Midbrain (tissue), 1 donor: ENCODE results near the gene CPNE4.
A peak's percentile ranks its signal among the peaks of the same experiment; 100 is the strongest.
"Not testable (repeated sequence)": the region's sequence is repeated elsewhere in the genome, so short reads cannot be mapped to it uniquely, and the experiment has no call there.

Experiments
- DNase-seq: peaks from one replicate; lab custom pipeline; 2025; lab: John Stamatoyannopoulos, UW

CPNE4 gene

GRCh38 chr3:132016061-132017041 lies 18.5 kb downstream of the CPNE4 start:
- DNase-seq: no peak

DNA sequence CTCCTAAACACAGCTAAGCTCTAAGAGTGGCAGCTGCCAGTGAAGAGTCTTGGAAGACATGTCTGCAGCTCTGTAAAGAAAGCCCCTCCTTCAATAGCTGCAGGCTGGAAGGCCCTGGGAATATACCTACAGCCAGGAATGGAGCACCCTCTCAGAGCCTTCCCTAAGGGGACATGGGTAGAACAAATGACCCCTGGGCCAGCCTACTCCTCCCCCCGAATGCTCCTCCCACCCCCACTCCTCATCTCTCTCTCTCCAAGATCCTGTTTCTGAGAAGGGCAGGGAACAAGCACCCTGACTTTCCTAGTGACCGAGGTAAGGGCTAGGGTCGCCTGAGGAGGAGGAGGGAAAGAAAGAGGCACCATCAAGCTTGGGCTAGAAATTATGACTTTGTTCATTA lies 20.7 kb downstream of the CPNE4 start:
- no peak for DNase-seq

DNA sequence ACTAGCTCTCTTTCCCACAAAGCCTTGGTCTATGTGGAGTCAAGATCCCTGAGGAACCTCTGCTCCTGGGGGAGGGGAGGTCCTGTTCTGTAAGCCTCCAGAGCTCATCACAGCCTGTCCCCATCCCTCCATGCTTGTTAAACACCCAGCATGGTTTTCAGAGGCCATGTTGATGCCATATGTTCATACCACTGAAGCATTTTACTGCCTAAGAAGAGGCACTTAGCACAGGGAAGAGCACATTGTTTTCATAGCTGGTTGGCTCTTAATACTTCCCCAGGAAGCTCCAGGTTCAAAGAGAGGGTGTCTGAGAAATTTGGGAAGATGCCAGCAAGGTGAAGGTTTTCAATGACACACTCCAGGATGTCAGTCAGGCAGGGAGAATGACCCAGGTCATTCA lies 25.6 kb downstream of the CPNE4 start:
- DNase-seq: no peak

DNA sequence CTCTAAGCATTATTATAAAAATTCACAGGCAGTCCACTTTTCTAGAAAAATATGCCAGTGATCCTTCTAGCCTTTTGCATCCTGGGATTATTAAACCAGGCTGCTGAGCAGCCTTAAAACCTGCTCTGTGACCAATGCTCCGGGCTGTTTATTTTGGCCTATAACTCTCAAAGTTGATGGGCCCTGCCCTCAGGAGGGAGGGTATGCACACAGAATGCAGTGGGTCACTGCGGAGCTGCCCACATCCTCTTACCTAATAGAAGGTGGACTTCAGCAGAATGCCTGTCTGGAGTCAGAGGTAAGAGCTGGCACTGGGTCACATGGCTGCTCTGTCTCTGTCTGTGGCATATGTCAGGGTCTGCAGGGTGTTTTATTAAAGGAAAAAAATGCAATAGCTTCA lies 26.0 kb downstream of the CPNE4 start:
- DNase-seq: no peak

DNA sequence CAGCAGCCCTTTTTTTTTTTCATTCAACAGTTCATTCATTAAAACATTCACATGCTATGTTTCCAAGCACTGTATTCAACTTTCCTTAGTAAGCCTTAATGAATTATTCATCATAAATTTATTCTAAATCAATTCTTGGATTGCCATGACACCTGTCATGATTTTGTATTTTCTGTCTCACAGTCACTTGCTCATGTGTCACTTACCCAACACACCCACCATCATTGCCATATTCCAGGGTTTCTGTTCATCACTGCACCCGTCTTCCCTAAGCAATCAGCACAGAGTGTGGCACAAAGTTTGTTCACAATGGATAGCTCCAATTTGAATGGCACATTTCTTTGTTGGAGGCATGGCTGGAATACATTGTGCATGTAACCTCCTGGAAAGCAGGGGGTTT lies 27.2 kb downstream of the CPNE4 start:
- DNase-seq: no peak

DNA sequence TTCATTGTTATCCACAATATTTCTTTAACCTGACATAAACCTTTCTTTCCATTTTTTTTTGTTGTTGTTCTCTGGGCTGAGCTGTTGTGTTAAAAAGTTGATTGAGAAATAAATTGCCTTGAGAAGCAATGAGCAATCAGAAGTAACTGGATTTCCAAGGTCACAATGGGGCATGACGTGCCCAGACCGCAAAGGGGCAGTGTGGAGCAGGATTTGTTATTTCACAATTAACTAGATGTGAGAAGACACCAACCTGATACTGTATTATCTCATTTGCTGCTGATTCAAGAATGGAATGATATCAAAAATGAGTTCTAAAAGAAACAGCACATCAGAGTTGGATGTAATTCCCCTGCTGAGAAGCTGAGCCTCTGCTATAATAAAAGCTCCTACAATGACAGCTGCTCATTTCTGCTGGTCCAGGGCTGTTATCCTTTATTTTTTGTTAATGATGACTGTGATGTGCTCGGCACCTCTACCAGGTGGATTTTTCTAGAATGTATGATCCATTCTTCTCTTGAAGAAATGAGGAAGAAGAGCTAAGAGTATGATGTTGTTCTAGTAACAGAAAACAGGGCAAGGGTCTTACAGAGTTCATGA lies 28.1 kb downstream of the CPNE4 start:
- DNase-seq: peak; percentile 15

DNA sequence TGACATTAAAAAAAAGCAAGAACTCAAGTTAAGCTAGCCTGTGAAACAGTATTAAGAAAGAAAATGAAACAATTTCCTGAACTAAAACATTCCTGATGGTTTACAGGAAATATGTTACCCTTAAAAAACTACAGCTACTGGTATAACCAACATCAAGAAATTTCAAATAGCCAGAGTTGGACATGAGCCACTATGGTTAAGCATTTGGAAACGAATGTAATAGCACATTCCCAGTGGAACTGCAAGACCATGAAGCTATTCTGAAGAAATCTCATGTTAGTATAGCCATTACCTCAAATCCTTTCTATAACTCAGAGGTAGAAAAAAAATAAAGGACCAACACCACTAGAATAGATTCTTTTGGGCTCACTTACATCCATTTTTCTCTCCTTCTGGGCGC lies 30.2 kb downstream of the CPNE4 start:
- no peak for DNase-seq

DNA sequence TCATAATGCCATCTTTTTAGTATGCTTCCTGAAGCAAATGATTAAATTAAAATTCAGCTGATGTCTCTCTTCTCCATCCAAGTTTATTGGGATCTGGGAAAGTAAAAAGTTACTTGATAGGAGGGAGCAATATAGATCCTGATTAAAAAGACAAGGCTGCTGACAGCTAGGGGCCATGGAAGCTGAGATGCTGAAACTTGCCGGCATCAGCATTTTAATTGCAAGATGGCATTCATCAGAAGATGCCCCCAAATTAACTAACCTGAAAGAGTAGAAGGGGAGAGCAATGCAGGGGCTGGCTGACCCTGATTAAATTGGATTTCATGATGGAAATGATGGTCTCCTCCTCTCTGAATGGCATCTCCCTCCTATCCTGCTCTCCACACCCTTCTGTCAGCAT lies 31.1 kb downstream of the CPNE4 start:
- no peak for DNase-seq

DNA sequence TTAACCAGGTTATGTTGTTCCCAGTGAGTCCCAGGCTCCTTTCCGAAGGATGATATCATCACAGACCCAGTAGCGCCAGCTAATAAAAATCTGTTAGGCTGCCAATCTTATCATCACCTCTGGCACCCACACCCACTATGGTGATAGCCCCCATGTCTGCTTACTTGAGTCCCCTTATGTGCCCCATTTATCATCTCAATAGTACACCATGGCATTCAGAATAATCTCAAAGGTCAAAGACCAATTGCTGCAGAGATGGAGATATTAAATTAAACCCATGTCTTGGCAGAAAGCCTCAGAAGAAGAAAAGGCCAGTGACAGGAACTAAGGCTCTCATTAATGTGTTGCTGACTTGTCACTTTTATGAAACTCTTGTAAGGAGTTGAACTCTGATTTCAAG lies 32.8 kb downstream of the CPNE4 start:
- no peak for DNase-seq

- no peak for DNase-seq
Observed at GRCh38 chr3:132001036-132001435, 33.8 kb downstream of the CPNE4 start.

- DNase-seq: no peak
Observed at GRCh38 chr3:131998027-131998426, 36.8 kb downstream of the CPNE4 start.

DNA sequence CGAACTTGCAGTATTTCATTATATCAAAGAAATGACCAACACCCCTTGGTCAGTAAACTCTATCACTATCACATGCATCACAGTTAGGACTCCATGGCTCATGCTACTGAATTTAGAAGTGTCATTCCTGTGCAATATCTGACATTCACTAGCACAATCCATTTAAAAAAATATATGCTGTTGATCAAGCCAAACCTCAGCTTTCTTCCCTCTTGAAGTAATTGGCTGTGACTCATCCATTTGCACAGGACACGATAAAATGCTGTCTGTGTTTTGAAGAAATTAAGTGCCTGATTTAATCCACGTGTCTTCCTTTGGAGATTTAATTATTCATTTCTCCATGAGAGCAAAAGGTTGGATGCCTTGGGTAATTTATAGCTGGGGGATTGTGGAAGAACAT lies 38.9 kb downstream of the CPNE4 start:
- DNase-seq: no peak

GRCh38 chr3:131989318-131989717 lies 45.5 kb downstream of the CPNE4 start:
- no peak for DNase-seq

DNA sequence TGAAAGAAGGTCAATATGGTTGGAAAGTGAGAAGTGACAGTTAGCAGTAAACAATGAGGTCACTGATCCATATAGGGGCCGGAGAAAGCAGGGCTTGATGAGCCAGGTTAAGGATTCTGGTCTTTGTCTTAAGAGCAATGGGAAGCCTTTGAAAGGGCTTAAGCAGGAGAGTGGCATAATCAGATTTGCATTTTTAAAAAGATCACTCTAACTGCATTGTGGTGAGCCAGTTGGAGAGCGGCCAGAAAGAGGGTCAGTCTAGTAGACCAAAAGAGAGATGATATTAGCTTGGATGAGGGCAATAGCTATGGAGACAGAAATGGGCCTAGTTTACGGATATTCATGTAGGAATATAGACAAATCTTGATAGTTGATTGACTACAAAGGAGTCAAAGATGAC lies 46.6 kb downstream of the CPNE4 start:
- no peak for DNase-seq

DNA sequence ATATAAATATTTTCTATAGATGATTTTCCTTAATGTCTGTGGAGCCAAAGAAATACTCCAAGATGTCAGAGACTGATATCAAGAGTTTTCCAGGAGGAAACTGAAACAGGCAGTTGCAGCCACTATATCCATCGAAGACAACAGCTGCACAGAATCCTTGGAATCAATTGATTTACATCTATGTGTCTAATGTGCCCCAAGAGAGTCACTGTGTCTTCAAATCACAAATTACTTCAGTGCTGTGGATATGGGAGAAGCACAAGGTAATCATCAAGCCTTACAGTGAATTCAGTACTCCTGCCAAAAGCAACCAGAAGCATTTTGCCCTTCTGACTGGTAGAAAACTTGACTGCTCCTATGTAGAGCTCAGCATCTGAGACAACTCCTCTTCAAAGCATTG lies 51.1 kb downstream of the CPNE4 start:
- DNase-seq: no peak

GRCh38 chr3:131981323-131981722 lies 53.5 kb downstream of the CPNE4 start:
- DNase-seq: no peak

DNA sequence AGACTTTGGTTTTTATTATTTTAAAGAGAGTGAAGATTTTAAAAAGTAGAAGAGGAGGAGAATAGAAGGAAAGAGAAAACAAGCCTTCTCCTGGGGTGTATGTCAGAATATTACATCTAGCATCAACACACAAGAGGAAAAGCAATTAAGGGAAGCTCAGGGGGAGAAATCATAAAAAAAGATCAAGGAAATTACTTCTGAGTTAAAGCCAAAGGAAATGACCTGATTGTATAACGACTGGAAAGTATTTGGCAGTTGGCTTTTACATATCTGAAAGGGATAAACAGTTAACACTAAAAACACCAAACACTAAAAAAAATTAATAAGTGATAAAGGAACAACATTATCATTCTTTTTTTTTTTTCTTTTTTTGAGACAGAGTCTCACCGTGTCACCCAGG lies 58.4 kb downstream of the CPNE4 start:
- DNase-seq: no peak

GRCh38 chr3:131975047-131975446 lies 59.8 kb downstream of the CPNE4 start:
- no peak for DNase-seq

- no peak for DNase-seq
Observed at GRCh38 chr3:131973731-131974130, 61.1 kb downstream of the CPNE4 start.

- DNase-seq: no peak
Observed at GRCh38 chr3:131972550-131972949, 62.3 kb downstream of the CPNE4 start.

- DNase-seq: no peak
Observed at GRCh38 chr3:131972091-131972490, 62.7 kb downstream of the CPNE4 start.

DNA sequence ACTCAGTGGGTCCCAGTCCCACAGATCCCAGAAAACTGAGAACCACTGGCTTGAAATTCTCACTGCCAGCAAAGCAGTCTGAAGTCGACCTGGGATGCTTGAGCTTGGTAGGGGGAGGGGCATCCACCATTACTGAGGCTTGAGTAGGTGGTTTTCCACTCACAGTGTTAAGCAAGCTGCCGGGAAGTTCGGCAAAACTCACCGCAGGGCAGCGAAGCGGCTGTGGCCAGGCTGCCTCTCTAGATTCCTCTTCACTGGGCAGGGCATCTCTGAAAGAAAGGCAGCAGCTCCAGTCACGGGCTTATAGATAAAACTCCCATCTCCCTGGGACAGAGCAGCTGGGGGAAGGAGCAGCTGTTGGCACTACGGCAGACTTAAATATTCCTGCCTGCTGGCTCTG lies 71.4 kb downstream of the CPNE4 start:
- not testable (repeated sequence) for DNase-seq

DNA sequence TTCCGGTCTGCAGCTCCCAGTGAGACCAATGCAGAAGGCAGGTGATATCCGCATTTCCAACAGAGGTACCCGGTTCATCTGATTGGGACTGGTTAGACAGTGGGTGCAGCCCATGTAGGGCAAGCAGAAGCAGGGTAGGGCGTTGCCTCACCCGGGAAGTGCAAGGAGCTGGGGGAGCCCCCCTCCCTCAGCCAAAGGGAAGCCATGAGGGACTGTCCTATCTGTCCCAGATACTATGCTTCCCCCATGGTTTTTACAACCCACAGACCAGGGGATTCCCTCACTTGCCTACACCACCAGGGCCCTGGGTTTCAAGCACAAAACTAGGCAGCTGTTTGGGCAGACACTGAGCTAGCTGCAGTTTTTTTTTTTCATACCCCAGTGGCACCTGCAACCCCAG lies 71.8 kb downstream of the CPNE4 start:
- no peak for DNase-seq

DNA sequence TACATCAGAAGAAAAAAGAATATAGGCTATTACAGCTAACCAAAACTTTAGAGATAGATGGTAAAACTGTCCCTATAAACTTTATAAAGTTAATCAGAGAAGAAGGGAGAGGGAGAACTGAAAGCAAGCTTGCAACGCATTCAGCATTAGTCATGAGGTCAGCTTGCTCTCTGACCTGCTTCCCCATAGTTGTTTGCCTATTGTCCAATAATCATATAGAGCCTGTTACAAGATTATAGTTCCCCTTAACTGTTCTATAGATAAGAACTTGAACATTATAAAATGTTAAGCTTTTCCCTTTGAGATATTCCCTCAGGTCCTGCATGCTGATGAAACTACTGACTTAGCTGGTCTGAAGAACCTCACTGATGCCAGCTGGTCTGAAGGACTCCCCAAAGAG lies 74.5 kb downstream of the CPNE4 start:
- no peak for DNase-seq
